SIG-M5 (cell line): Measurements from ENCODE around the gene PDE9A.

Source experiments
- DNase-seq: peaks from one replicate; lab custom pipeline; 2025; lab: John Stamatoyannopoulos, UW

PDE9A gene

GRCh38 chr21:42775123-42775522, 121.7 kb downstream of the PDE9A start:
- DNase-seq: no peak

- DNase-seq: no peak
These were observed 122.5 kb downstream of the PDE9A start for GRCh38 chr21:42775891-42776290.

GRCh38 chr21:42777064-42777756, 123.8 kb downstream of the PDE9A start:
- no peak for DNase-seq

GRCh38 chr21:42777757-42778344, 124.4 kb downstream of the PDE9A start:
- no peak for DNase-seq

DNA sequence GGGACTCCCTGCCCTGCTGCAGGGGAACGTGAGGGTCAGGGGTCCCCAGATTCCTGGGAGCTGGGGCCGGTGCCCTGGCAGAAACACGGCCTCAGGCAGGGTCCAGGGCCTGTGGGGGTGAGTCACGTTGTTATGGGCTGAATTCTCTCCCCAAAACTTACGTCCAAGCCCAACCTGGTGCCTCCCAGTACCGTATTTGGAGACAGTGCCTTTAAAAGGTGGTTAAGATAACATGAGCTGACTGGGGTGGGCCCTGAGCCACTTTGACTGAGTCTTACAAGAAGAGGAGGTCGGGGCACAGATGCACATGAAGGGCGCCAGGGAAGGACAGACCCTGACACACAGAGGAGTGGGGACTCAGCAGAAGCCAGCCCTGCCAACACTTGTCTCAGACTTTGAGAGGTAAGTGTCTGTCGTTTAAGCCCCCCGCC, 126.0 kb downstream of the PDE9A start:
- DNase-seq: no peak

DNA sequence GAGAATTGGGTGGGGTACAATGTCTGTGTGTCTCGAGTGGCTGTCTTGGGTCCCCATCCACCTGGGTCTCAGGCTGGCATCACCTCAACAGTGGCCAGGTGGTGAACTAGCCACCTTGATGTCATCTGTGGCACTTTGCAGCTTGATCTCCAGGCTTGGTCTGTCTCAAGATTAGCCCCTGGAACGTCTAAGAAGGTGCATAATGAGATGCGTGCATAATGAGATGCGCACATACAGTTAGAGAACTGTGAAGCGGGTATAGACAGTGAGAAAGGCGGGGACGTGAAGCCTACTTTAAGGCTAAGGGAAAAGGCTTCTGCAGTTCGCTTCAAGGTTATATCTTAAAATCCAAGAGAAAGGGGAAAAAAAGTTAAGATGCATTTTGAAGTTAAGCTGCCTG, 127.2 kb downstream of the PDE9A start:
- DNase-seq: no peak

- no peak for DNase-seq
These were observed 127.9 kb downstream of the PDE9A start for GRCh38 chr21:42781150-42781970.

DNA sequence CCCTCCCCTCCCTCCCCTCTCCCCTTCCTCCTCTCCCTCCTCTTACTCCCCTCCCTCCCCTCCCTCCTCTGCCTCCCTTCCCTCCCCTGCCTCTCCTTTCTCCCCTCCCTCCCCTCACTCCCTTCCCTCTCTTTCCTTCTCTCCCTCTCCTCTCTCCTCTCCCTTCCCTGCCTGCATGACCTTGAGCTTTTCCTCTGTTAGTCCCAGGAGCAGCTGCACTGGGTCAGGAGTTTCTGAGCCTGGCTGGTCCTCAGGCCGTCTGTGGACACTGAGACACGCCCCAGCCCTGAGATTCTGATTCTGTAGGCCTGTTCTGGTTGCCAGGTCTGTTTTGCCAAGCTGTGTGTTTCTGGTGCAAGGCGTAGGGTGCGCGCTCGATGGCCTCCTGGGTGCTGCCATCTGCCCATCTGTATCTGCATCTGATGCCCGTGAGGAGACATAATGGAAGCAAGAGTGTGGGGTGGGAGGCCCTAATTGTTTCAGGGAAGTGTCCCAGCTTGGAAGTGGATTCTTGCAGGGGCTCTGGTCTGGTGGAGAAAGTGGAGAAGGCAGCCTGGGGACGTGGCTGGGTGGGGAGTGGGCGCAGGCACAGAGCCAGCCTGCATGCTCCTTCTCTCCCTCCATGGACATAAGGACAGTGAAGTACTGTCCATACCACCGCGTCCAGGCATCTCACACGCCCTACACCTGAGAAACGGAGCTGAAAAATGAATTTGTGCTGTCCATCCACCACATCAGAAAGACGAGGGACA, 128.7 kb downstream of the PDE9A start:
- DNase-seq: no peak

GRCh38 chr21:42782723-42783242, 129.4 kb downstream of the PDE9A start:
- no peak for DNase-seq

DNA sequence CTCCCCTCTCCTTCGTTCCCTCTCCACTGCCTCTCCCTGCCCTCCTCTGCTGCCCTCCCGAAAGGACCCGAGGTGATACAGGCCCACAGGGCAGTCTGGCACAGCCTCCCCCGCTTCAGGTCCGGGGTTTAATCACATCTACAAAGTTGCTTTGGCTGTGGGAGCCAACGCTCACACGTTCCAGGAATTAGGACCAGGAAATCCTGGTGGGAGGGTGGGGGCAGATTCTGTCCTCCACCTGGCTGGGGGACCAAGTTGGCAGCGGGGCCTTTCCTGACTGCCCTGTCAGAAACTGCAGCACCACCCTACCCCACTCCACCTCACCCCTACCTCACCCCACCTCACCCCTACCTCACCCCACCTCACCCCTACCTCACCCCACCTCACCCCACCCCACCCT, 130.9 kb downstream of the PDE9A start:
- no peak for DNase-seq

GRCh38 chr21:42784896-42785451, 131.6 kb downstream of the PDE9A start:
- DNase-seq: no peak

DNA sequence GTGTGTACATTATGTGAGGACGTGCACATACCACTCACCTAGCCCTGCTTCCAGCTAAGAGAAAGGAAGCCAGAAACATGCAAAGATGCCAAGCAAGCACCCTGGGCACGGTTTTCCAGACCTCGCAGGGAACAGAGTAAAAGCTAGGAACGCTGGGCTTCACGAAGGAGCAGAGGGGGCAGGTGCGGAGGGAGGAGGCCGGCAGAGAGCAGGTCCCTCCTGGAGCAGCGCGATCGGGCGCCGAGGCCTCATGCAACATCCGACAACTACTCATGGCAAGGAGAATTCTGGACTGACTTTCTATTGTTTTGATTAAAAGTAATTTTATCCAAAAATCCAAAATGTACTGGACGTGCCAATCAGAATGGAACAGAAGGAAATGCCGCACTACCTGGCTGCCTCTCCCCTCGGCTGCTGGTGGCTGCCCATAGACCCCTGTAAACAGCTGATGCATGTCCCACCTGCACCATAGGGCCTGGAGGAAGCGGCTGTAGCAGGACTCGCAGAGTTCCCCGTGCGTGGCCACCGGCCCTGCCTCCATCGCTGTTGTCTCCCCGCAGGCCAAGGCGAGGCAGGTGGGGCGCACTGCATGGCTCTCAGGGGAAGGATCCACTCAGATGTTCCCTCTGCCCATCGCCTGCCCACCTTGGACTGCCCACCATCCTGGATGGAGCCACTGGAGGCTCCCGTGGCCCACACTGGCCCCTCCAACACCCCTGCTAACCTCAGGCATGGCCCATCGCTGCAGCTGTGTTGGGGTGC, 132.4 kb downstream of the PDE9A start:
- no peak for DNase-seq

GRCh38 chr21:42786884-42787283, 133.5 kb downstream of the PDE9A start:
- no peak for DNase-seq

- DNase-seq: no peak
These were observed 134.2 kb downstream of the PDE9A start for GRCh38 chr21:42787613-42788012.

DNA sequence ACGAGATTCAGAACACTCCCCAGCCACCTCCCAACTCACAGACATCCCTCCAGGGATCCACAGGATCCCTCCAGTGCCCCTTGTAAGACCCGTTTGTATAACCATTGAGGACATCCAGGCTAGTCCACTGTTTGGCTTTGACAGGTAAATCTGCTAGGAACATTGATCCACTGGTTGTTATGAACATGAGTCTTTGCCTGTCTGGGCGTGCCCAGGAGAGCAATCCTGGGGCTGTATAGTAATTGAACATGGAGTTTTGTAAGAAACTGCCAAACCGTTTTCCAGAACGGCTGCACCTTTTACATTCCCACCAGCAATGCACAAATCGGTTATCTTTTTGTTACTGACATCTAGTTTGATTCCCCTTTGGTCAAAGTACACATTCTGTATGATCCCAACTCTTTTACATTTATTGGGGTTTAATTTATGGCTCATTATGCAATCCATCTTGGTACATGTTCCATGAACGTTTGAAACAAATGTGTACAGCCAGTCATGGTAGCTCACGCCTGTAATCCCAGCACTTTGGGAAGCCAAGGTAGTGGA, 137.2 kb downstream of the PDE9A start:
- DNase-seq: no peak

- DNase-seq: no peak
These were observed 140.4 kb downstream of the PDE9A start for GRCh38 chr21:42793774-42794173.

DNA sequence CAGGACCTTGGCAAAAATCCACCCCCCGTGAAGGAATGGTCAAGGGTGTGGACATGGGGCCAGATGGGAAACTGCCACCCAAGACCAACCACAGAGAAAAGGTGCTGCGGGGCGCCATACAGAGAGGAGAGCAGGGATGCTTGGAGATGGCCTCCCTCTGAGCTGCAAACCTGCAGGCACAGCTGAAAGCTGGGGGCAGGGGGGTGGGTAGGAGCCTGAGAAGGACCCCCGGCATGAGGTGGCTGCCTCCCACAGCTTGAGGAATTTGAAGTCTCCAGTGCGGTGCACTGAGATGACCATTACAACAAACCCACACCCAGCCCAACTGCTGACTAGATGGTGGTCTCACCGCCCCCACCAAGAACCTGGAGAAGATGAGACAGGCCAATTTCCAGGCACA, 141.1 kb downstream of the PDE9A start:
- DNase-seq: no peak

DNA sequence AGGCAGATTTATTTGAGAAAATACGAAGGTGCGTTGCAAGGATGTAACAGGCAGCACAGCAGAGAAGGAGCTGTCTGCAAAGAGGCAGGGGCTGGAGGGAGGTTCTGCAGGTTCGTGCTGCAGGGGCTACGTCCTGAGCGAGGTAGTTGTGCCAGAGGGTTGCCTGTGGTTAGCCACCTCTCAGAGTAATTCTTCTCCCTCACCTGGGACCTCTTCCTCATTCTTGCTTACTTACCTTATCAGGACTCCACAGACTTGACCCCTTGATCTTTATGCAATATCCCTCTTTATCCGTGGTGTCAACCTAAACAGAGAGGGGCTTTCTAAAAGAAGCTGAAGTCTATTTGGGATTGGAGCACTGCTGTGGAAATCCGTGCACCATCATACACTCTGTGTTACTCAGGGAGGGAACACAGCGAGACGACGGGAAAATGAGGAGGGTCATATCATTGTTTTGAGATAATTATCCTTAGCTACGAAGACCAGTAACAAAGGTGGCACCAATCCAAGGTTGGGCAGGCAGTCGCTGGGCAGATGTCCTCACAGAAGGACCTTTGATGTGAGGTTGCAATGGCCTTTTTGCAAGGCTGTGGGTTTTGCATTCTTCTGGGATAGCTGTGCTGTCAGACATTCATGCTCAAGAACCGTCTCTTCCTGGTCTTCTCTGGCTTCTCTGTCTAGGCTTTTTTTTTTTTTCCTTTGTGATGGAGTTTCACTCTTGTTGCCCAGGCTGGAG, 143.1 kb downstream of the PDE9A start:
- no peak for DNase-seq

- no peak for DNase-seq
These were observed 144.1 kb downstream of the PDE9A start for GRCh38 chr21:42797522-42797921.

DNA sequence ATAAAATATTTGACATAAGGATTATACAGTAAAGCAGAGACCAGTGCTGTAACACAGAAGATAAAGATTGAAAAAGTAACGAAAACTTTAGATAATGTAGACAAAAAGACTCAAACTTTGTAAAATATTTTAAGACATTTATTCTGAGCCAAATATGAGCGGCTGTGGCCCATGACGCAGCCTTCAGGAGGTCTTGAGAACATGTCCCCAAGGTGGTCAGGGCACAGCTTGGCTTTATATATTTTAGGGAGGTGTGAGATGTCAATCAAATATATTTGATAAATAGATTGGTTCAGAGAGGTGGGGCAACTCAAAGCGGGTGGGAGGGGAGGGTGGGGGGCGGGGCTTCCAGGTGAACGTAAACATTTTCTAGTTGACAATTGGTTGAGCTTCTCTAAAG, 144.7 kb downstream of the PDE9A start:
- no peak for DNase-seq
